AG09309 (cell line): ENCODE measurements around the gene SLX4.

Experiments used
- DNase-seq: peaks from one replicate; pipeline ENCODE4 v3.0.0-alpha.2; 2010; ENCODE audit warnings: low read depth
- H3K4me3 ChIP-seq: 2 replicates; pipeline ENCODE4 v1.5.1; 2011; ENCODE audit warnings: mild to moderate bottlenecking, low read depth, low read length, moderate library complexity; ENCODE audit not compliant: control insufficient read depth
- CTCF ChIP-seq: IDR thresholded peaks from 2 replicates; pipeline ENCODE4 v1.5.1; 2011; ENCODE audit warnings: mild to moderate bottlenecking, low read depth, low read length, inconsistent platforms; ENCODE audit not compliant: insufficient read depth, control insufficient read depth; ENCODE audit errors: missing control alignments

Gene SLX4

GRCh38 chr16:3640632-3641501 lies 29.5 kb upstream of the SLX4 start:
- no peak for DNase-seq
- H3K4me3 ChIP-seq, result no peak overlapping the region
- TF ChIP-seq CTCF, result no peak

GRCh38 chr16:3640207-3640606 lies 28.8 kb upstream of the SLX4 start:
- no peak overlapping the region for H3K4me3 ChIP-seq
- TF ChIP-seq CTCF, result no peak
- DNase-seq, result no peak

- TF ChIP-seq CTCF, result no peak
These were observed 27.7 kb upstream of the SLX4 start for GRCh38 chr16:3638916-3639644.

GRCh38 chr16:3637371-3637923 lies 26.0 kb upstream of the SLX4 start:
- DNase-seq, result no peak
- no peak for TF ChIP-seq CTCF
- H3K4me3 ChIP-seq, result no peak overlapping the region

More at GRCh38 chr16:3638916-3639644, 27.7 kb upstream of the SLX4 start:
- no peak for DNase-seq
- no peak overlapping the region for H3K4me3 ChIP-seq

- DNase-seq, result no peak
- no peak overlapping the region for H3K4me3 ChIP-seq
- TF ChIP-seq CTCF, result no peak
These were observed 14.7 kb upstream of the SLX4 start for GRCh38 chr16:3625911-3626732.

- DNase-seq, result no peak
- H3K4me3 ChIP-seq, result no peak overlapping the region
- no peak for TF ChIP-seq CTCF
These were observed 13.9 kb upstream of the SLX4 start for GRCh38 chr16:3625331-3625730.
